ENCODE measurements around the gene COX6A2.

Gene COX6A2

DNA sequence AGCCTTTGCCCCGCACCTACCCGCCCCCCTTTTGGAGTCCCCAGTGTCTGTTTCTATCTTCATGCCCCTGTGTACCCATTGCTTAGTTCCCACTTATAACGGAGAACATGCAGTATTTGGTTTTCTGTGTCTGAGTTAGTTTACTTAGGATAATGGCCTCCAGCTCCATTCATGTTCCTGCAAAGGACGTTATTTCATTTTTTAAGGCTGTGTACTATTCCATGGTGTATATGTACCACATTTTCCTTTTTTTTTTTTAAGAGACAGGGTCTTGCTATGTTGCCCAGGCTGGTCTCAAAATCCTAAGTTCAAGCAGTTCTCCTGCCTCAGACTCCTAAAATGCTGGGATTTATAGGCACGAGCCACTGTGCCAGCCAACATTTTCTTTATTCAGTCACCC is 39.7 kb upstream of the COX6A2 start:
- TF ChIP-seq GATA2 (IDR thresholded peaks at IDR 0.05; ENCODE audit: low read depth, low read length) (no peak), GATA3 (IDR thresholded peaks at IDR 0.05; ENCODE audit: low read depth, low read length) (no peak)

- no peak for TF ChIP-seq GATA2 (IDR thresholded peaks at IDR 0.05; ENCODE audit: low read depth, low read length)
- TF ChIP-seq GATA3 (IDR thresholded peaks at IDR 0.05; ENCODE audit: low read depth, low read length) = no peak
Measured at GRCh38 chr16:31467151-31467773, 39.1 kb upstream of the COX6A2 start.

DNA sequence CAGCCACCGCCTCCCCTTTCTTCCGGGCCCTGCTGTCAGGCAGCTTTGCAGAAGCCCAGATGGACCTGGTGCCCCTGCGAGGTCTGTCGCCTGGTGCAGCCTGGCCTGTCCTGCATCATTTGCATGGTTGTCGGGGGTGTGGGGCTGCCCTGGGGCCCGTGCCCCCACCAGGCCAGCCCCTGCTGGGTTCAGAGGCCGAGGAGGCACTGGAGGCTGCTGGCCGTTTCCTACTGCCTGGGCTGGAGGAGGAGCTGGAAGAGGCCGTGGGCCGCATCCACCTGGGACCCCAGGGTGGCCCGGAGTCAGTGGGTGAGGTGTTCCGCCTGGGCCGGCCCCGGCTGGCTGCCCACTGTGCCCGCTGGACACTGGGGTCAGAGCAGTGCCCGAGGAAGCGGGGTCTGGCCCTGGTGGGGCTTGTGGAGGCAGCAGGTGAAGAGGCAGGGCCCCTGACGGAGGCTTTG is 38.3 kb upstream of the COX6A2 start:
- no peak for TF ChIP-seq GATA2 (IDR thresholded peaks at IDR 0.05; ENCODE audit: low read depth, low read length)

- no peak for TF ChIP-seq GATA3 (IDR thresholded peaks at IDR 0.05; ENCODE audit: low read depth, low read length)
- TF ChIP-seq GATA2 (IDR thresholded peaks at IDR 0.05; ENCODE audit: low read depth, low read length) = no peak
Measured at GRCh38 chr16:31465788-31466370, 37.7 kb upstream of the COX6A2 start.

DNA sequence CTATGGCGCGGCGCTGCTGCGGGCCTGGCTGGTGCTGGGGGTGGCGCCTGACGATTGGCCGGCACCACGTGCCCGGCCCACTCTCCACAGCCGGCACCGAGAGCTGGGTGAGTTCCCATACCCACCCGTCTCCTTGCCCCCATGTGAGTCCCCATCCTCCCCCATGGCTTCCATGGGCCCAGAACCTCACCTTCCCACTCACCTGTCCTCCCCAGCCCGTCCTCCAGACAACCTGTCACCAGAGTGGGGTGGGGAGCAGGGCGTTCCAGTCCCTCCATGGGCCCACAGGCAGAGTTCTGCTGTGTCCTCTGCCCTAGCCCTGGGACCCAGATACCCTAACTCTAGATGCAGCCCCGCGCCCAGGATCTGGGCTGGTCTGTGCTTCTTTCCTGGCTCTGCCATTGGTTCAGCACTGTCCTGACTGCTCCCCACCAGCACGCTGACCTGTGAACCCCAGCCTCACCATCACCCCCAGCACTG is 36.7 kb upstream of the COX6A2 start:
- no peak for TF ChIP-seq GATA3 (IDR thresholded peaks at IDR 0.05; ENCODE audit: low read depth, low read length)
- no peak for TF ChIP-seq GATA2 (IDR thresholded peaks at IDR 0.05; ENCODE audit: low read depth, low read length)

- no peak for TF ChIP-seq GATA3 (IDR thresholded peaks at IDR 0.05; ENCODE audit: low read depth, low read length)
- TF ChIP-seq GATA2 (IDR thresholded peaks at IDR 0.05; ENCODE audit: low read depth, low read length) = no peak
Measured at GRCh38 chr16:31464348-31464769, 36.2 kb upstream of the COX6A2 start.

DNA sequence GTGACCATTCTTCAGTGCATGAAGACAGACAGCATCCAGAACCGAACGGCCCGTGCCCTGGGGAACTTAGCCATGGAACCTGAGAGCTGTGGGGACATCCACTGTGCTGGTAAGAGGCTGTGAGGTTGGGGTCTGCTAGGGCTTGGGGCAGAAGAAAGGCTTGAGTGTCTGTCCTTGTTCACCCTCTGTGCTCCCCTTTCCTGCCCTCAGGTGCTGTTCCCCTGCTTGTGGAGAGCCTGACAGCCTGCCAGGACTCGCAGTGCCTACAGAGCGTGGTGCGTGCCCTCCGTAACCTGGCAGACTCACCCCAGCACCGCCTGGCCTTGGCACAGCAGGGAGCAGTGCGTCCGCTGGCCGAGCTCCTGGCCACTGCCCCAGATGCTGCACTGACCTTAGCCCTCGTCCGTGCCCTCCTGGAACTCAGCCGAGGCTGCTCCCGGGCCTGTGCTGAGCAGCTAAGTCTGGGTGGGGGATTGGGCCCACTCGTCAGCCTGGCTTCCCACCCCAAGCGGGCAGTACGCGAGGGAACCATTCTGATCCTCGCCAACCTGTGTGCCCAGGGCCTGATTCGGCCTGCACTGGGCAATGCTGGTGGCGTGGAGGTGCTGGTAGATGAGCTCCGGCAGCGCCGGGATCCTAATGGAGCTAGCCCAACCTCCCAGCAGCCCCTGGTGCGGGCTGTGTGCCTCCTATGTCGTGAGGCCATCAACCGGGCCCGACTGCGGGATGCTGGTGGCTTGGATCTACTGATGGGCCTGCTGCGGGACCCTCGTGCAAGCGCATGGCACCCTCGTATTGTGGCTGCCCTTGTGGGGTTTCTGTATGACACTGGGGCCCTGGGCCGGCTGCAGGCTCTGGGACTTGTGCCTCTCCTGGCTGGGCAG is 34.0 kb upstream of the COX6A2 start:
- no peak for TF ChIP-seq GATA2 (IDR thresholded peaks at IDR 0.05; ENCODE audit: low read depth, low read length)

DNA sequence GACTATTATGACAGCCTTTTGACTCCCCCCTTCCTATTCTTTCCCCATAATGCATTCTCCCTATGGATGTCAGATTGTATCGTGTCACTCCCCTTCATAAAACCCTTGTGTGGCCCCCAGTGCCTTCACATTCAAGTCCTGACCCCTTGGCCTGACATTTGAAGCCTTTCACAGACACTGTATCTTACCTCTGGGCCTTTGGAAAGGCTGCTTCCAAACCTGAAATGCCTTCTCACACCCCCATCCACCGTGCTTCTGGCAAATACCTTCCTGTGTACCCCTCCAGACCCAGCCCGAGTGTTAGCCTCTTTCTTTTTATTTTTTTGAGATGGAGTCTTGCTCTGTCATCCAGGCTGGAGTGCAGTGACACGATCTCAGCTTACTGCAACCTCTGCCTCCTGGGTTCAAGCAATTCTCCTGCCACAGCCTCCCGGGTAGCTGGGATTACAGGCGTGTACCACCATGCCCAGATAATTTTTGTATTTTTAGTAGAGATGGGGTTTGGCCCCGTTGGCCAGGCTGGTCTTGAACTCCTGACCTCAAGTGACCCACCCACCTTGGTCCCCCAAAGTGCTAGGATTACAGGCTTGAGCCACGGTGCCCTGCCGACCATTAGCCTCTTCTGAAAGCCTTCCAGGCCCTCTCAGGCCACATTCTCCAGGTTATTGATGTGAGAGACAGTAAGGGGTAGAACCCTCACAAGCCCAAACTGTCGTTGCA is 33.2 kb upstream of the COX6A2 start:
- no peak for TF ChIP-seq GATA2 (IDR thresholded peaks at IDR 0.05; ENCODE audit: low read depth, low read length)
- no peak for TF ChIP-seq GATA3 (IDR thresholded peaks at IDR 0.05; ENCODE audit: low read depth, low read length)

GRCh38 chr16:31460582-31461002 is 32.4 kb upstream of the COX6A2 start:
- no peak for TF ChIP-seq GATA3 (IDR thresholded peaks at IDR 0.05; ENCODE audit: low read depth, low read length)
- TF ChIP-seq GATA2 (IDR thresholded peaks at IDR 0.05; ENCODE audit: low read depth, low read length) = no peak

- TF ChIP-seq GATA2 (IDR thresholded peaks at IDR 0.05; ENCODE audit: low read depth, low read length) (0 out of 2 replicates have a peak, but pooled peaks have one; percentile 2), GATA3 (IDR thresholded peaks at IDR 0.05; ENCODE audit: low read depth, low read length) (no peak)
Measured at GRCh38 chr16:31459687-31460581, 31.8 kb upstream of the COX6A2 start.

DNA sequence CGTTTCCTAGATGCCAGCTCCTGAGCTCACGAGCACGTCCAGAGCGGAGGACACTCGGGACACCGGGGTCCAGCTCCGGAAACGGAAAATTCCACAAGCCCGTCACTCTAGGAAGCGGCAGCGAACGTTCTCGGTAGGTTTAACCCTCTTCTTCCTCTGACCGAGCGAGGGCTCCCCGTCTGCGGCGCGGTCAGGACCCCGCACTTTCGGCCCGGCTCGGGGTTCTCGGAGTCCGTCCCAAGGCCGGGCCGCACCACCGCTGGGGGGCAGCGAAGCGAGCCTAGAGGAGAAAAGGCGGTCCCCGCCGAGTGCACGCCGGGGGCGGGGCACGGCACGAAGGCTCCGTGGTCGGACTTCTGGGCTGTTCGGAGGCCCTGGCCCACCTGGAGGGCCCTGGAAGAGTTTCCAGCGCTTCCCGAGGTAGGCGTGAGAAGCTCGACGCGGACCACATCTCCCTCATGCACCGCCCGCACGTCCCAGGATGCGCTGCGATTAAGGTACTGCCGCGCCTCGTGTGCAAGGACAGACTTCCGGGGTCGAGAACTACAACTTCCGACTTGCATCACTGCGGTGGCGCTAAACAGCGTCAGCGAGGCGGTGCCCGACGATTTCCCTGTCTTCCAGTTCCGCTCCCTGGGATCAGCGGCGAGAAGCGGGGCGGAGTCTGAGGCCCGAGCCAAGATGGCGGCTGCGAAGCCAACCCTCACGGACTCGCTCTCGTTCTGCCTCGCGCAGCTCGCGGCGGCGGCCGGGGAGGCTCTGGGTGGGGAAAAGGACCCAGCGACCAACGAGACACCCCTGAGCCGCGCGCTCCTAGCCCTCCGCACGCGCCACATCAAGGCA is 30.9 kb upstream of the COX6A2 start, which contains the start of gene ARMC5:
Gene ARMC5 (plus strand): TSS at position 658 of the 843 bp plus-strand sequence. CDS start 24 bp downstream, at position 682.
- TF ChIP-seq GATA3 (IDR thresholded peaks at IDR 0.05; ENCODE audit: low read depth, low read length) = no peak
- 0 out of 2 replicates have a peak, but pooled peaks have one; percentile 5 for TF ChIP-seq GATA2 (IDR thresholded peaks at IDR 0.05; ENCODE audit: low read depth, low read length)
